Glomerular visceral epithelial cell (primary cell): ENCODE data around the gene PRDM16.

Source experiments
- DNase-seq: peaks from one replicate; pipeline ENCODE4 v3.0.0-alpha.2; 2016; ENCODE audit errors: extremely low spot score

Gene PRDM16

DNA sequence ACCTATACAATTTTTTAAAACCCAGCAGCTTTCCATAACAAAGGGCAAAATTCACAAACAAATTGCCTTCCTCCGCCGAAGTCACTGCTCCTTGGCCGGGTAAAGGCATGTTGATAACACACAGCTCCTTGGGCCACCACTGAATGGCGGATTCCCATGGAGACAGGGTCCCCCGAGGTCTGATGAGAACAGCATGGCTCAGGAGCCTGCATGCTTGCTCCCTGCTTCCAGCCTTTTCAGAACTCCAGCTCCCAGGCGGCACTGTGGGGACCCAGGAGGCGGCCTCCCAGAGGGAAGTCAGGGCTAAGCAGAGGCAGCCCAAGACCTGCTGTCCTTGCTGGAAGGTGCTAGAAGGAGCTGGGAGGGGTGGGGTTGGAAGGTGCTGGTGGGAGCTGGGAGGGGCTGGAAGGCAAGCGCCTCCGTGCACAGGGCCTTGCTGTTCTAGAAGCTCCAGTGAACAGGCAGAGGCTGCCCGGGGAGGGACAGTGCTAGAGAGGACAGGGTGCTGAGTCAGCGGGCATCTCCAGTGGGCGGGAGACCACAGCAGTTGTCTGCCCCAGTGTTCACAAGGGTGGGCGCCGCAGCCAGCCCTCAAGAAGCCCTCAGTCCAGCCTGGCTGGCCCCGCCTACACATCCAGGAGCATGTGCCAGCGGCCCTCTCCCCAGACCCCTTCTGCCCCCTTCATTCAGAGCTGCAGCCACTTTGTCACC is 35.1 kb downstream of the PRDM16 start:
- no peak for DNase-seq

DNA sequence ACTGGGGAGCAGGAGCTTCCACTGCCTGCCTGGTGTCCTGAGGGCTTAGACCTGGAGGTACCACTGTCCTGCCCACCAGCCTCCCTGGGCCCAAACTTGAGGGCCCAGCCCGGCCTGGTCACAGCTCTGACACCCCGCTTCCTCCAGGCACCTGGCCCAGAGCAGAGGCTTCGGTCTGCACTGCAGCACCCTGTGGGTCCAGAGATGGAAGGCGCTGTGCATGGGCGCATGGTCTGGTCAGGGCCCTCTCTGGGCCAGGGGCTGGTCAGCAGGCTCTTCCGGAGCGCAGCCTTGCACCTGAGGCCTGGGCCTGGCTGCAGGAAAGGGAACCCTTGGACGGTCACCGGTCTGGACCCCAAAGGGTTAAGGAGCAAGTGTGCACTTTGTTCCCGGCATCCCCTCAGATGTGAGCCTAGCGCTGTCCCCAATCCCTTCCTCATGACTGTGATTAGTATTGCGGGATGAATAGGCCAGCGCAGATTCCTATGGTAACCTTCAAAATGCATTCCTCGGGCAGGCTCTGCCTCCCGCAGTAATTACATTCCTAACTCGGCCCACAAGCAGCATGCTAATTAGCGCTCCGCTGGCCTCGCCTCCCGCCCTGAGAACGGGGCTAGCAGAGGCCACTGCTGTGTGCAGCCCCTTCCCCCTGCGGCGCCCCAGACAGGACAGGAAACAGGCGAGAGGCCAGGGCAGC is 36.3 kb downstream of the PRDM16 start:
- DNase-seq = no peak

DNA sequence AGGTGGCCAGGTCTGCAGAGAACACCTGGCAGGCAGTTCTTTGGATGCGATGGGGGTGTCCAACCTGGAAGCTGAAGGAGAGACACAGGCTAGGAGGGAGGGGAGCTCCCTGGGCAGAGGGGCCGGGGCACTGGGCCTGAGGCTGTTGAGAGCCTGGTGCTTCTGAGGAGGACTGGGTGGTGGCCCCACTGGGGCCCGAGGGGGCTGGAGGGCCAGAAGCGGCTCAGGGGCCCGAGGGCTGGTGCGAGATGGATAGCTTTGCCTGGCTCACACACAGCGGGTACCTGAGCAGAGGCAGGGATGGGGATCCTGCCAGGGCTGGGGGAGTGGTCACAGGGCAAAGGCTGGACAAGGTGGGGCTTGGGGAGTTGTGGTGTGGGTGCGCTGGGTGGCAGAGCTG is 37.2 kb downstream of the PRDM16 start:
- DNase-seq = no peak

DNA sequence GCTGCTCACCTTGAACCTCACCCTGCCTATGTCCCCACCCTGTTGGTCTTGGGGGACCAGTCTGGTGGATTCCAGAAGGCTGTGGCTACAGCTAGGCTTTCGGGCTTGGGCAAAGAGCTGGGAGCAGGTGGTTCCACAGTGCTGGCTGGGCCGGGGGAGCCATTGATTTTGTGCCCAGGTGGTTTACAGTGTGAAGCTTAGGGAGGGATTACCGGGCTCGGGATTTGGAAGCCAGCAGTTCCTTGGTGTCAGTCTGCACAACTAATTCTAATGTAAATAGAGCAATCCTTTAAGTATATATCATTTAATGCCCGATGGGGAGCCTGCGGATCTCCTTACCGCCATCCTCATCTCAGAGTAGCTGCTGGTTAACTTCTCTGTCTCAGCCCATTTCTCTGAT is 38.2 kb downstream of the PRDM16 start:
- no peak for DNase-seq

DNA sequence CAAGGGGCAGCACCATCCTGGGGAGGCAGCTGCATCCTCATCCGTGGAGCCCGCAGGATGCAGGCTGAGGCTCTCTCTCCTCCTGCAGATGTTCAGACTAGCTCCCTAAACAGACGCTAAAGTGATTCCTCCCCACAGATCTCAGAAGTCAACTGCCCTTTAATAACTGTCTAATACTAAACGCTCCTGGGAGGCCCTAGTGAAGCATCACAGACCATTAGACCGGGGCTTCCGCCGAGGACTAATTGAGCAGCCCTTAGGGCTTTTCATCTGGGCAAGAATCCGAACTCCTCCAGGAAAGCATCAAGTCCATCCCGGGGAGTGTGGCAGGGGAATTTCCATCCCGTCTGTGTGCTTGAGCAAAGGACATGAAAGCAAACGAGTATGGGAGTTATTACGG is 40.4 kb downstream of the PRDM16 start:
- no peak for DNase-seq

DNA sequence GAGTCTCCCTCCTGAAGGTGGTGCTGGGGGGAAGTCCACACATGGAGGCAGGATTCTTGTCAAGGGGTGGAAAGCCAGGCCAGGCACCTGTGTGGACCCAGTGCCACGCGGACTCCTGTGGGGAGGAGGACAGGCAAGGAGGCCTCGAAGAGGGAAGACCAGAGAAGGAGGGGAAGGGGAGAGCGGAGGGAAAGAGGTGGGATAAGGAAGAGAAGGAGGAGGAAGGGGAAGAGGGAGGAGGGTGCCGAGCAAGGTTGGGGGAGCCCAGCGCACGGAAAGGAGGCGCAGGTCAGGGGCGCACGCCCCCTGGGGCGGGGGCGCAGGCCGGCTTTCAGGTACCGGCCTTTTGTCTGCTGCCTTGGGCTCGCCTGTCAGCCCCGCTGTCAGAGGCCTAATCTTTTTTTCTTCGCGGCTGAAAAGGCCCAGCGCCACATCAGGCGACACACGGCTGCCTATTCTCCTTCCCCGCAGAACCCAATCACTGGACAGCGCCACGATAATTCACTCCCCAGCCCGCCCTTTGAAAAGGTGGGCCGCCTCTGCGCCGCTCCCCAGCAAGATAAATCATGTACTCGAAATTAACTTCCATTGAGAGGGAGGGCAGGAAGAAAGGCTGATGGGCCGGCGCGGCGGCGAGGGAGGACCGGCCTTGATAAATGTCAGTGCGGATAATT is 42.5 kb downstream of the PRDM16 start:
- no peak for DNase-seq

DNA sequence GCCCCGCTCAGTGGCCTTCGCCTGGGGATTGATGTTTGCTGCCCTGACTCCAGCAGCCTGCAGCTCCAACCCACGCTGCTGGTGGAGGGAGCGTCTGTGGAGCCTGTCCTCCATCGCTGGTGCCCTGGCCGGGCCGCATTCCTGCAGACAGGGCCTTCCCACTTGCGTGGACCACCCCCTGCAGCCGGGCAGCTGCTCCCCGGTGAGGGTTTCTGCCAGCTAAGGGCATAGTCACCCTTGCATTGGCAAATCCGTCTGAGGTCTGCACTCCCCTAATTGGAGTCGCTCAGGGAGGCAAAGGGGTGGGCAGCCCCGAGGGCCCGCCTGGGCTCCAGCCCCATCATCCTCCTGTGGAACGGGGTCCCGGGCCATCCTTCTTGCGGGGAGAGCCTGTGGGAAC is 43.5 kb downstream of the PRDM16 start:
- DNase-seq = no peak

DNA sequence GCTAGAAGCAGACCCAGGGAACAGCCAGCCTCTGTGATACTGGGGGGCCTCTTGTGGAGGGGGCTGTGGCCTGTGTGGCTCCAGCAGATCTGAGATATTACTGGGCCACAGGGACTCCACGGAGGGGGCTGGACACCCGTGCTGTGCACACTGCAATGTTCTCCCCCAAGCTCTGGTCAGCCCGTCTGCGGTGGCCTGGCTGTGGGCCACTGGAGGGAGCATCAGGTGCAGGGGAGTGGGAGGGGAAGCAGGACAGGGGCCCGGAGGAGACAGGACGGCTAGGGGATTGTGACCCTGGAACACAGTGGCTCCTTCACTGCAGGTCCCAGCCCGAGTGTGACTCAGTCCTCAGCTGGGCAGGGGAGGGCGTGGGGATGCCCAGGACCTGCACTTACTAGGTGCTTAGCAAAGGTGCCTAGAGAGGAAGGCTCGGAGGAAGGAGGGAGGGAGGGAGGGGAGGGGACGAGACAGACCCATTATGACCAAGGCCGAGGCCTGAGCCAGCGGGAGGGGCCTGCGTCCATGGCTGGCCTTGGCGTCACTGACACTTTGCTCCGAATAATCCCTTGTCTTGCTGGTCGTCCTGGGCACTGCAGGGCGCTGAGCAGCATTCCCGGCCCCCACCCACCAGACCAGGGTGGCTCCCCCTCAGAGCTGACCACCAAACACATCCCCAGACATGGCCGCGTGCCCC is 44.2 kb downstream of the PRDM16 start:
- DNase-seq = no peak

DNA sequence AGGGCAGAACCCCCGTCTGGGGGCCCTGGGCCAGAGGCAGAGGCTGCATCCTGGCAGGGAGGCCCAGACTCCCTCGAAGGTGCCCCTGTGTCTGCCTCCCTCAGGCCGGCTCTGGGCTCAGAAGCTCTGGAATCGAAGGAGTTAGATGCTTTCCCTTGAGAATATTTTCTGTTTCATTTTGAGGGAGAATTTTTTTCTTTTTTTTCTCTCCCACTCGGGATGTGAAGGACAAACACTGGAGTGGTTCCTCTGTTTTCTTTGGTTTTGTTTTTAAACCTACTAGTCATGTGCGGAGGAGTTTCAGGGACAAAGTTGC is 44.7 kb downstream of the PRDM16 start:
- DNase-seq = no peak

DNA sequence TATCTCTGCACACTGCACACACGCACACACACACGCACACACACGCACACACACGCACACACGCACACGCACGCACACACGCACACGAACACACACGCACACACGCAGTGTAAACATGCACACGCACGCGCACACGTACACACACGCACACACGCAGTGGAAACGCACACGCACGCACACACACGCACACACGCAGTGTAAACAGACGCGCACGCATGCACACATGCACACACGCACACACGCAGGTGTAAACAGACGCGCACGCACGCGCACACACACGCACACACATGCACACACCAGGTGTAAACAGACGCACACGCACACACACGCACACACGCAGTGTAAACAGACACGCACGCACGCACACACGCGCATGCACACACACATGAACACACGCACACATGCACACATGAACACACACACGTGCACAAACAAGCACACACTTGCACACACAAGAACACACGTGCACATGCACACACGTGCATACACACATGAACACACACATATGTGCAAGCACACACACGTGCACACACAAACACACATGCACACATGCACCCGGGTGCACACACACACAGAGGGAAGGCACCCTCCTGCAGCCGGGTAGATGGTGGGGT is 45.2 kb downstream of the PRDM16 start:
- no peak for DNase-seq

DNA sequence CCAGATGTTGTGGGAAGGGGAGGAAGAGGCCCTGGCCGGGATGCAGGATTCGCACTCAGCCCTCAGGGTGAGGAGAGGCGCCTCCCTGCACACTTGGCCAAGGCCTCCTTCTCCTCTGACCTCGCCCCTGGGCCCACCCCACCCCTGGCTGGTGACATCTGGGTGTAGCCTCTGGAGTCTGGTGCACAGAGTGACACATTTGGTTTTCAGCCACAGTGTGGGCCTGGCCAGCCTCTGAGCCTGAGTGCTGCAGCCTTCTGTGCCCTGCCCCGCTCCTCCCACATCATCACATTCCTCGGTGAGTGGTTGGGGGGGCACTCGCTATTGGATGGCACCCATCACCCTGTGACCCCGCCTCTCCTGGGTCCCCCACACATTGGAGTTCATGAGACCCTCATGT is 45.8 kb downstream of the PRDM16 start:
- no peak for DNase-seq

DNA sequence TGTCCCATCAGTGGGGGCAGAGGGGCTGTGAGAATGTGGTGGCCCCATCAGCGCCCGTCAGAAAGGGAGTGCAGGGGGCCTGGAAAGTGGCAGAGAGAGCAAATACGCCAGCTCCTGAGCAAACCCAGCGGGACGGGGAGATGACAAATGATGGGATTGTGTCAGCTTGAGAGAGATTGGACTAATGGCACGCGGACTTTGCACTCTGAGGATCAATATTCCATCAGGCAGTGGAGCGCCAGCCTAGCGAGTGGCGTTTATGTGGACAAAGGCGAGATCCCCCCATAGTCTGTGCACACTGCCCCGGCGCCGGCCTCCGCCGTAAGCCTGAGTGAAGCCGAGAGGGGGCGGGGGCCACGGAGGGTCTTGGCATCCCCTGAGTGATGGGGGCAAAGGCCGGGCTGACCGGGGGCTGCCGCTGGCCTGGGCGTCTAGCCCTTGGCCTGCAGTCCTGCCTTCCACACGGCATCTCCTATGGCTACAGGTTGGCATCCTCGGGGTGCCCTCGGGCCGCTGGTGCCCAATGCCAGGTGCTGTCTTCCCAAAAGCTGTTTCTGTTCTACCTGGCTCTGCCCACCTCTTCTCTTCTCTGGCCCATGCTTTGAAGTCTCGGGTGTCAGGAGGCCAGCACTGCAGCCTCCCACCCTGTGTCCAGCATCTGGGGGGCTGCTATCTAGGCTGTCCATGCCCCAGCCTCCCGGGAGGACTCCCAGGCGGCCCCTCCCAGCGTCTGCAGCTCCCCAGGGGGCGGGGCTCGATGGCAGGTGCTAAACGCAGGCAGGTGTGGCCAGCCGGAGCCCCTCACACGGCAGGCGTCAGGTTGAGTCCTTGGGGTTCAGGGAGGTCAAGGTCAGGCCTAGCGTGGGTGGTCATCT is 46.5 kb downstream of the PRDM16 start:
- no peak for DNase-seq

DNA sequence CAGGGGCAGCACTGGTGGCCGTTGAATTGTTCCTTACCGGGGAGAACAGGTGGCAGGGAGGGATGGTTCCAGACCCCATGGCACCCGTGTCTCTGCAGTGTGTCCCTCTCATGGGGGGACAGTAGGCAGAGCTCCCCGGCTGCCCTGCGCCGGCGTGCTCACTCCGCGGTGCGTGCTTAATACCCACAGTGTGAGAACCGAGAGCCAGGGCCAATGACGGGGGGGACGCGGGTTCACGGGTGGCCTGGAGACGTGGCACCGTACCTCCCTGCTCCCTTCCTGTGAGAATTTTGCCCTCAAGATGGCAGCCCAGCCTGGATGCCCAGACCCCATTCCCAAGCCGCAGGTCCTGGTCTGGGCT is 47.1 kb downstream of the PRDM16 start:
- DNase-seq = no peak

DNA sequence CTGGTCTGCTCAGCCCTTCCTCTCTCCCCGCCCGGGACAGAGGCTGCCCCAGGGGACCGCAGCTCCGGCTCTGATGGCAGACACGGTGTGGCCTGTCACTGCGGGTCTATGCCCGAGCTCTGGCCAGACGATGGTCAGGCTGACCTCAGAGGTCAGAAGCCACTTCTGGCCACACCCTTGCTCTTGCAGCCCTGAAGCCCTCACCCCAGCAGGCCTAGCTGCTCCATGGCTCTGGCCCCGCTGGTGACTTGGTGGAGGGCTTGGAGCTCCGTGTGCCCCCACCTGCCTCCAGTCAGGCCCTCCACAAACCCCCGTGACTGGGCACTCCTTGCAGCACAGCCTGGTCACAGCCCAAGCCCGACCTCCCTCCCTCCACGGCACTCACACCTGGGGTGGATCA is 47.6 kb downstream of the PRDM16 start:
- DNase-seq = no peak

DNA sequence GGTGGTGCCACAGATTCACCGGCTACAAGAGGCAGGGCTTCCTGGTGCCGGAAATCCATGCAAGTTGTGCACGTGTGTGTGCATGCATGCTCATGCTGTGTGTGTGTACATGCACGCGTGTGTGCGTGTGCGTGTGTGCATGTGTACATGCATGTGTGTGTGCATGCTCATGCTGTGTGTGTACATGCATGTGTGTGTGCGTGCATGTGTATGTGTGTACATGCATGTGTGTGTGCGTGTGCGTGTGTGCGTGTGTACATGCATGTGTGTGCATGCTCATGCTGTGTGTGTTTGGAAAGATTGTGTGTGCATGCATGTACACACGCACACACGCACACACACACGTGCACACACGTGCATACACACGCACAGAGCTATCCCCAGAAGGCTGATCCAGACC is 48.9 kb downstream of the PRDM16 start:
- no peak for DNase-seq

DNA sequence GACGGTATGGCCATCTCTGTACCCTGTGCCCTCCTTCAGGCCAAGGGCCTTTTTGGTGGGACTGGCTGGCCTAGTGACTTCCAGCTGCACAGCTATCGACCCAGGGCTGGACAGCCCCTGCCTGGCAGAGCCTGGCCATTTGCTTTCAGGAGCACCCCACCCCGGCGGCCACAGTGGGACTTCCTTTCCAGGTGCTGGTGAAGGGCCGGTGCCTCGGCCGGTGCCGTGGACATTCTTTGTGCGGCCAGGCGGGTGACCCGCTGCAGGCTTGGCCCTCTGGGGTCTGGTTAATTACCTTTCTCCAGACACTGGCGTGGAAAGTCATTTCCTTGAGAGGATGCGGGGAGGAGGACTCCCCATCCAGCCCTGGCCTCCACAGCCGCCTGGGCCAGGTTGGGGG is 50.1 kb downstream of the PRDM16 start:
- no peak for DNase-seq

DNA sequence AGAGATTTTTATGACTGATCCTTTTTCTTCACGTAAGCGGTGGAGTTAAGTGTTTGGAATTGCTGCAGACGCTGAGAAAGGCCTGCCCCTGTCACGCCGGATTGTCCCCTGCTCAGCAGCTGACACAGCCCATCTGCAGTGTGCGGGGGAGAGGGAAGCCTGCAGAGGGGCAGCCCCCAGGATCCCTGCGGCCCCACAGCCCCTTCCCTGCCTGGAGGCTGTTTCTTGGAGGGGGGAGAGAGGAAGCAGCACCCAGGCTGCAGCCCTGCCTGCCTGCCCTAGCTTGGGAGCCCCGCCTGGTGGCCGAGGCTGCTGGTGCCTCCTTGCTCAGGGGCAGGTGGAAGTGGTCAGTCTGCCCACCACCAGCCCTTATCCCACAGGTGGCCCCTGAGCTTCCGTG is 50.7 kb downstream of the PRDM16 start:
- no peak for DNase-seq

DNA sequence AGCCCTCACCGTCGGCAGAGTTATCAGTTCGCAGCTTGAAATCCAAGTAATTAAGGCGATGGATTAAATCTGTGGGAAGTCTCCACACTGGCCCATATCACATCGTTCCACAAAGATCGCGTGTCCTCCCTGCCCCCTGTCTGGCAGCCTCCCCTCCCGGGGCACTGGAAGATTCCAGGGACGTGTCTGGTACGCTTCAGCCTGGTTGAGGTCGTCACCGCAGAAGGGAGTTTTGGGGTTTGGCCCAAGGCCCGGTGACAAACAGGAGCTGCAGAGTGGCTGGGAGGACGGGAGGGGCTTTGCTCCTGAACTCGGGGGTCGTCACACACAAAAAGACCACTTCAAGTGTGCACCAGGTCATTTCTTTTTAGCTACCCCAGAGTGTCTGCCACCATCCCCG is 51.1 kb downstream of the PRDM16 start:
- no peak for DNase-seq

DNA sequence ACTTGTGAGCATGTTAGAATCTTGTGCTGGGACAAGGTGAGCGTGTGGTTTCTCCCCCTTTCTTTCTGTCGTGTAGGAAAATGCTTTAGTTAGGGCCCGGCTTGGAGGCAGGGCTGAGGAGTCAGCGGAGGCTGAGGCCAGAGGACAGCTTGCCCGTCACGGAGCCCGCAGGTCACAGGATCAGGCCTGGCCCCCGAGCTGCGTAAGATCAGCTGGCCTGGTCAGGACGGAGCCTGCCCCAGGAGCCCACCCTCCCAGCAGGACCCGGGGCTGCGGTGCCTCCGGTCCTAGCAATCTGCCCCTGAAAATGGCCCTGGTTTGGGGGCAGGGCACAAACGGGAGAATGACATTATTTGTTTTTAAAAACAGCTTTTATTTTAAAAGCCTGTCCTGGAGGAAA is 52.0 kb downstream of the PRDM16 start:
- no peak for DNase-seq

DNA sequence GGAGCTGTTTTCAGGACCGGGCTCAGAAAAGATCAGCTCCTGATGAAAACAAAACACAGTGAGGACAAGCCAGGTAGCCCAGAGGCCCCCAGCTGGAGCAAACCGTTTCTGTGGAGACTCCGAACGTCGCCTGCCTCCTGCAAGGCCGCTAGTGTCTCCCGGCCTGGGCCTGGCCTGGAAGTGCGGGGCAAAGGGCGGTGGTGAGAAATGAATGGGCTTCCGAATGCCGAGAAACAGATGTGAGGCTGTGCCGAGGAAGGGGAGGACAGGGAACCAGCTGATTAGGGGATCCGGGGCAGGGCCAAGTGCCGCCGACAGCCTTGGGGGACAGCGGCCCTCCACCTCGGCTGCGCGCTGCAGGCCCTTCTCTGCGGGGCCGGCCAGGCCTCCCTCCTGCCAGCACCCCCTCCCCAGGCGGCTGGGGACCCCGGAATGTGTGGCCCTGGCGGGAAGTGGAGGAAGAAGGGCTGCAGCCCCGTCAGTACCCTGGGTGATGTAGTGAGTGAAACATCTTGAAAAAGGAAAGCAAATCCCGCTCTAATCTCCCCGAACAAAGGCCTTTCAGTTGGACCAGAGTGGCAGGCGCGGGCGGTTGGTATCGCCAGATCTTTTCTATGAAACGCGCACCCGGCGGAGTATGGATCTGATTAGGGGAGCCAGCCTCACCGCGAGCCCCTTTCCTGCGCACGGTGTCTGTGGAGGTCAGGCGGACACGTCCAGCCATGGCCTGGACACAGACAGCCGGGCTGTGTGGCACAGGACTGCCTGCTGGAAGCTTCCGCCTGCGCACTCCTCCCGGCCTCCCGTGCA is 52.6 kb downstream of the PRDM16 start:
- no peak for DNase-seq

DNA sequence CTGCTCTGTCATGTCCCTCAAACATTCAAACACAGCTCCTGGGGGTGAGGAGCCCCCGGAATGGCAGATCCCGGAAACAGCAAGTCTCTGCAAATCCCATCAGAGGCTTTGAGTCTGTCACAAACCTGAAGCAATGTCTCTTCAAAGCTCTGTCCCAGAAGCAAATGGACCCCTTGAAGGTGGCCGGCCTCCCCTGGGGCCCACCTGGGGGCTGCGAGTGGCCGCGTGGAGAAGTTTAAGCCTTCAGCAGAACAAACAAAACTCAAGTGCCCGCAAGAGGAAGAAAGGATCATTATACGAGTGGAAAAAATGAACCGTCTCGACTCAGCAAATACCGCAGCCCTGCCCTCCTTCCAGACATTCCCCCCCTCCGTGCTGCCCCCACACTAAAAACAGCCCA is 53.3 kb downstream of the PRDM16 start:
- no peak for DNase-seq
